ENCODE results near the gene AGPS. TPM values are rescaled to one million over a fixed set of nuclear protein-coding genes. Genes with fewer than 3 reads are reported as not detected.
"Not testable (repeated sequence)": the region's sequence is repeated elsewhere in the genome, so short reads cannot be mapped to it uniquely, and the experiment has no call there.

AGPS gene
- total RNA-seq, 1 donor from 2014 or later, result 44.8 TPM

DNA sequence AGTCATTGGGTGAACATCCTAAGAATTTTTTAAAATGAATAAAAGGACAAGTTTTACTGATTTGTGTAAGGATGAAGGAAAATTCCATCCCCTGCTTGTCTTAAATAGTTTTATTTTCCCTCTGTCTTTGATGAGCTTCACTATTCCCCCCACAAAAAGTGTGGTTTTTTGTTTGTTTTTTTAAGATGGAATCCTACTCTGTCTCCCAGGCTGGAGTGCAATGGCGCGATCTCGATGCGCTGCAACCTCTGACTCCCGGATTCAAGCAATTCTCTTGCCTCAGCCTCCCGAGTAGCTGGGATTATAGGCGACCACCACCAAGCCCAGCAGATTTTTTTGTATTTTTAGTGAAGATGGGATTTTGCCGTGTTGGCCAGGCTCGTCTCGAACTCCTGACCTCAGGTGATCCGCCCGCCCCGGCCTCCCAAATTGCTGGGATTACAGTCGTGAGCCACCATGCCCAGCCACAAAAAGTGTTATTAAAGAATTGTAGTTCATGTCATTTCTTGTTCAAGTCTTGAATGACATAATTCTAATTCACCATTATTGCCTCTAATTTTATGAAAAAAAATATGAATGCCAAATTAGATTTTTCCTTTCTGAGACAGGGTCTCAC is 91.7 kb downstream of the AGPS start:
- intact Hi-C loops (cut with DNase I), result no loop called here
- H3K36me3 ChIP-seq, result peaks cover 8% of the 10 kb centered on the region
- DNase-seq, result no peak

DNA sequence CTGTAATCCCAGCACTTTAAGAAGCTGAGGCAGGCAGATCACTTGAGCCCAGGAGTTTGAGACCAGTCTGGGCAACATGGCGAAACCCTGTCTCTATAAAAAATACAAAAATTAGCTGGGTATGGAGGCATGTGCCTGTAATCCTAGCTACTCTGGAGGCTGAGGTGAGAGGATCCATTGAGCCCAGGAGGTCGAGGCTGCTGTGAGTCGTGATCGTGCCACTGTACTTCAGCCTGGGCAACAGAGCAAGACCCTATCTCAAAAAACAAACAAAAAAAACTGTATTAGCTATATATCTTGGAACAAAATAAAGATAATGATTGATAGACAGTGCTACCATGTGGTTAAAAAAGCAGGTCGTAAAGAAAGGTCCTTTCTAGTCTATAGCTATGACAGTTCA is 93.1 kb downstream of the AGPS start:
- H3K36me3 ChIP-seq; DNase-seq; H3K4me1 ChIP-seq; H3K9me3 ChIP-seq; ATAC-seq; H3K4me3 ChIP-seq; H3K27me3 ChIP-seq; H3K27ac ChIP-seq; intact Hi-C loops (cut with DNase I): not testable (repeated sequence)

More for the DNA sequence above, 91.7 kb downstream of the AGPS start:
- Histone ChIP-seq H3K27me3 (no peaks in the 10 kb centered on the region), H3K4me1 (no peaks in the 10 kb centered on the region), H3K27ac (no peak overlapping the region), H3K4me3 (no peak overlapping the region), H3K9me3 (no peaks in the 10 kb centered on the region)
- no peak for TF ChIP-seq CTCF (IDR thresholded peaks at IDR 0.05)
- ATAC-seq, result no peak

DNA sequence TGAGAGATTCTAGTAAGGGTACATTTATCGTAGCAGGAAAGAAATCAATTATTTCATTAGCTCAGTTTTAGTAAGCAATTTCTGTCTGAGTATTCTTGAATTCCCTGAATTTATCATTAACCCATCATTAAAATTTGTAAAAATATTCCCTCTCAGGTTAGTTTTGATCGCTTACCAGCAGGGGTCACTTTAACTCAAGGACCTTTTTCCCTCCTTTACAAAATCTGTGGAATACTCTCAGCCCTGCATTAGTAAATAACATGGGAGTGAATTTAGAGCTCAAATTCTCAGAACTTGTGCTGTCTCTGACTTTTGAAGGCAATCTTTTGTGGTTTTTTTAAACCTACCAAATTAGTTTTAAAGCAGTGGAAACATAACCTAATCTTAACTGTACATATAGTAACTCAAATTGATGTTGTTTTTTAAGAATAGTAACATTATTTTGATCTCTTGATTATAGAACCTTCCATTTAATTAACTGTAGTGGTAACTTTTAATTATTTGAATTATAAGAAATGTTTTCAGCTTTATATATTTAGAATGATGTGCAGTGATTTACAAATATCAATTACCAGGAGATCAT is 97.2 kb downstream of the AGPS start:
- DNase-seq, result no peak
- no peak overlapping the region for H3K27ac ChIP-seq
- no peak overlapping the region for H3K4me3 ChIP-seq
- no peaks in the 10 kb centered on the region for H3K9me3 ChIP-seq
- H3K36me3 ChIP-seq, result peaks cover 12% of the 10 kb centered on the region
- ATAC-seq, result no peak
- no peaks in the 10 kb centered on the region for H3K4me1 ChIP-seq
- peak; percentile 60 for TF ChIP-seq CTCF (IDR thresholded peaks at IDR 0.05)
- intact Hi-C loops (cut with DNase I), result no loop called here
- no peaks in the 10 kb centered on the region for H3K27me3 ChIP-seq

GRCh38 chr2:177495945-177496344 is 103.4 kb downstream of the AGPS start:
- TF ChIP-seq CTCF (IDR thresholded peaks at IDR 0.05), result no peak
- intact Hi-C loops (cut with DNase I), result no loop called here

DNA sequence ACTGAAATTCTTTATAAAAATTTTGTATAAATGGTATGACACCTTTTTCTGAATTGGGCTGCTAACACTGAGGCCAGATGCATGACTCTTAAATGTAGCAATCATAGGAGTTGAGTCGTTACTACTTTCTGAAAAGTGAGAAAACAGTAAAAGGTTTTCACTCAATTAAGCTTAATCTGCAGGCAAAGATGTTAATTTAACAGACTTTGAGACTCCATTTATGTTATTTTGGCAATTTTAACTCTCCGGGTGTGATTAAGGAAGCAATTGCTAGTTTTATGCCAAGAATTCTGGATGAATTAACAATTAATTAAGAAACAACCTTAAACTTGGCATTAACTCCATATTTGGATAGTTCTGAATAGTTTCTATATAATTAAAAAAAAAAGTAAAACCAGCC is 104.3 kb downstream of the AGPS start:
- H3K27me3 ChIP-seq, result no peaks in the 10 kb centered on the region
- no peak for DNase-seq
- peaks cover 12% of the 10 kb centered on the region for H3K36me3 ChIP-seq
- no peak for ATAC-seq
- H3K4me3 ChIP-seq, result no peak overlapping the region
- no peaks in the 10 kb centered on the region for H3K9me3 ChIP-seq
- no peaks in the 10 kb centered on the region for H3K4me1 ChIP-seq
- TF ChIP-seq CTCF (IDR thresholded peaks at IDR 0.05), result no peak
- intact Hi-C loops (cut with DNase I), result no loop called here
- no peak overlapping the region for H3K27ac ChIP-seq

More at GRCh38 chr2:177495945-177496344, 103.4 kb downstream of the AGPS start:
- Histone ChIP-seq H3K9me3 (no peaks in the 10 kb centered on the region), H3K4me3 (no peak overlapping the region), H3K36me3 (peaks cover 12% of the 10 kb centered on the region), H3K4me1 (no peaks in the 10 kb centered on the region), H3K27me3 (no peaks in the 10 kb centered on the region), H3K27ac (no peak overlapping the region)
- ATAC-seq, result no peak
- no peak for DNase-seq

DNA sequence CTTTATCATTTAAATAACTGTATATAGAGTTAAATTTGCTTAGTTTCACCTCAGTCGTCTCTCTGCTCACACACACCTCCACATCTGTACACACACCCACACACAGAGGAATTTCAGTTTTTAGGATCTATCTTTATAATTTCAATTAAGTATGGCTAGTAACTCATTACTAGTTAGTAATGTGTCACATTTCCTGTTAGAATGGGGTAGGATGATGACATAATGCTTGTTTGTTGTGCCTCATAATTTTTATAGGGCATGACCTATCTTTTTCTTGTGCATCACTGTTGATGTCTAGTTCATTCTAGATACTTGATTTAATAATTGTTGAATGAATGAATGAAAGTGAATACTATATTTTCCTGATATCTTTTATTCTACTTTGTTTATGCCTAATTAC is 108.6 kb downstream of the AGPS start:
- TF ChIP-seq CTCF (IDR thresholded peaks at IDR 0.05), result no peak
- DNase-seq, result no peak
- H3K27ac ChIP-seq, result no peak overlapping the region
- no peaks in the 10 kb centered on the region for H3K9me3 ChIP-seq
- no peaks in the 10 kb centered on the region for H3K4me1 ChIP-seq
- no peak for ATAC-seq
- H3K27me3 ChIP-seq, result no peaks in the 10 kb centered on the region
- intact Hi-C loops (cut with DNase I), result no loop called here
- no peak overlapping the region for H3K4me3 ChIP-seq
- H3K36me3 ChIP-seq, result peaks cover 15% of the 10 kb centered on the region

All from upper lobe of right lung (tissue), 1 donor.